Central memory CD4-positive, alpha-beta T cell (primary cell): Measurements from ENCODE around the gene BSDC1.
A peak's percentile ranks its signal among the peaks of the same experiment; 100 is the strongest.

Experiments
- DNase-seq: peaks from one replicate; pipeline ENCODE4 v3.0.0; 2022

The BSDC1 gene

DNA sequence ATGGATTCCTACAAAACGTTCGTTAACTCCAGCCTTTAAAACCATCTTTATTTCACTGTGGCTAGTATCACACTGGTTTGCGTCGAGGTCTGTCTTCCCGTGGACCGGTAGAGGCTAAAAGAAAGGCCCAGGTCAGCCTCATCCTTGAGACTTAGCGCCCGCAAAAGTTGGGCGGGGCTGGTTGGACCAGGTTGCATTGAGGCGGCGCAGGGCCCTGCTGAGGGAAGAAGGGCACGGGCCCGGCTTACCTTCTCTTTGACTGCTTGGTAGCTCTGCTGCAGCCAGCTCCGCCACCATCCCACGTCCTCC lies 455 bp downstream of the BSDC1 start:
- DNase-seq, result no peak

- DNase-seq, result no peak
Measured at GRCh38 chr1:32393136-32393535, 1.1 kb downstream of the BSDC1 start.

- no peak for DNase-seq
Measured at GRCh38 chr1:32392325-32392724, 1.9 kb downstream of the BSDC1 start.

DNA sequence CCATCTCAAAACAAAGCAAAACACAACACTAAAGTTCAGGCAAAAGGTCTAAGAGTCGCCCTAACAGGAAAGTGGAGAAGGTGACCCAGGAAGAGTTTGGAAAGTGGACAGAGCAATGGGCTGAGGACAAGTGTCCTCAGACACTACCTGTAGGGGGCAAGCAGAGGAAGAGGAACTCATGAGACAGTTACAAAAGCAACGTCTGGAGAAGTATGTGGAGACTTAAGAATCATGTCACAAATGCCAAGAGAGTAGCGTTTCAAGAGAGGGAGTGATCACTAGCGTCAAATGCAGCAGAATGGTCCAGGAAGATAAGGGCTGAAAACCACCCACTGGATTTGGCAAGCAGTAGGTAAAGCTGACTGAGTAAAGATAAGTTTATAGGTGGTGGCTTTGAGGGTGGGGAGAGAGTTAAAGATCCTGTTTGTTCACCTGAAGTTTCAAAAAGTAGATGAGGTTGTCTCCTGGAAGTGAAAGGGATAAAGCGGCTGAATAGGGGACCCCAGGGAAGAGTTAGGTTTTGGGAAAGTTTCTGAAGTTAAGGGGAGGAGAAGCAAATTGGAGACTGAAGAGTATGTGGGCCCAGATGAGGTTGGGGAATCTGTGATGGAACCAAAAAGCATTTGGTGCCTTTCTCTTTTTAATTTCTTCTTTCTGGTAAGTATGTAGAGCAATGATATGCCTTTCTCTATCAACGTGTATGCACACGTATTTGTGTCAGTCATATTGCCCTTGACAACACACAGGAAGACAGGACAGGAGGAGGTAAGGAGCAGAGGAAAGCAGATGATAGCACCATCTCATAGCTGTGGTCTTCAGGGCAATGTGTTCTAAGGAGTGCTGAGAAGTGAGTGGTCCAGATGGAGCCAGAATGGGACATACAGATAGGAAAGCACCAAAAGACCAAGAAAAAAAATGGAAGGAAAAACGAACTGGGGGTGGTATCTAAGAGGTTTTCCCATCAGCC lies 3.1 kb downstream of the BSDC1 start:
- DNase-seq, result no peak

DNA sequence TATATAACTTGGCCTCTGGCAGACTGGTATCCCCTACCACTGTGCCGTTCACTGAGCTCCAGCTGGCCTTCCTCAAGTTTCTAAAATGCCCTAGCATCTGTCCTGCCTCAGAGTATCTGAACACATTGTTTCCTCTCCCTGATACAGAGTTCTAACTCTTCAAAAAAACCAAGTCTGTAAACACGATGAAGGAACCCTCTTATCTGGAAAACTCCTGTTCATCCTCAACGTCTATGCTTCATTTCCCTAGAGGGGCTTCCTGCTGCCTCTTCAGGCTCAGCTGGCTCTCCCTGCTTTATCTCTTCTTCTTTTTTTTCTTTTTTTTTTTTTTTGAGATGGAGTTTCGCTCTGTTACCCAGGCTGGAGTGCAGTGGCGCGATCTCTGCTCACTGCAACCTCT lies 5.6 kb downstream of the BSDC1 start:
- DNase-seq, result no peak

GRCh38 chr1:32386676-32387392 lies 7.4 kb downstream of the BSDC1 start:
- no peak for DNase-seq

GRCh38 chr1:32380057-32380456 lies 14.2 kb downstream of the BSDC1 start:
- DNase-seq, result no peak

GRCh38 chr1:32377541-32378220 lies 16.6 kb downstream of the BSDC1 start:
- DNase-seq, result no peak

DNA sequence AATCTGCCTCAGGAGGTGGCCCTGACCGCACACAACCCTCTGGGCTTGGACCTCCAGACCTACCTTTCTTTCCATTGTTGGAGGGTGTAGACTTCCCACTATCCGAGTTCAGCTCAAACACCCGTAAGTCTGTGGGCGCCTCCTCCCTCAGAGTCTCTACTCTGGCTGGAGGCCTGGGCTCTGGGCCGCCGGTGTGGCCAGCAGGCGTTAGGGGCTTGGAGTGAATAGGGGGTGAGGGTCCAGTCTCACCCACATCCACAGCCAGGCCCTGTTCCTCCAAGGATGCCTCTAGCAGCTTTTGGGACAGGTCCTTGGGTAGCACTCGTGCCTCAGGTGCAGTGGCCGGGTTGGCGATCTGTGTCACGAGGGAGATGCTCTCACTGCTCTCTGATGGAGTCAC lies 18.0 kb downstream of the BSDC1 start:
- DNase-seq, result no peak

DNA sequence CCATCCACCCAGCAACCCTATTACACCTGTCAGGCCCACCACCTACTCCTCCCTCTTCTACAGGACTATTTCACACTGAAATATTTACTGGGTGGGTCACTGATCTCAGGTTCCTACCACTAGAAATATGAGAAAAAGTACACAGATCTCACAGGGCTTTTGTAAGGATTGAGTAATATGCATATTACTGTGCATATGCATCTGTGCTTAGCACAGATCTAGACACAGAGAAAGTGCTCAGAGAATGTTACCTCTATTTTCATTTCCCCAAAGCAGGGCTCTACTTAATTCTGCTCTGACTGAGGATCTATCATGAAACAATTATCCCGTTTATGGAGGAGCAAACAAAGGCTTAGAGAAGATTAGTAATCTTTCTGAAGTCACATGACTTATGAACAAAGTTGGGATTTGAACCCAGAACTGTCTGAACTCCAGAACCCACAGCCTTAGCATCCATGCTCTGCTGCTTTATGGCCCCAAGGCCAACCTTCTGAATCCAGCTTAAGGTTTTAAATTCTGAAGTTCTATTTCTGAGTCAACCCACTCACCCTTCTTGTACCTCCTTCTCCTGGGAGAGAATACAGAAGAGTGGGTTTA lies 20.1 kb downstream of the BSDC1 start:
- no peak for DNase-seq

DNA sequence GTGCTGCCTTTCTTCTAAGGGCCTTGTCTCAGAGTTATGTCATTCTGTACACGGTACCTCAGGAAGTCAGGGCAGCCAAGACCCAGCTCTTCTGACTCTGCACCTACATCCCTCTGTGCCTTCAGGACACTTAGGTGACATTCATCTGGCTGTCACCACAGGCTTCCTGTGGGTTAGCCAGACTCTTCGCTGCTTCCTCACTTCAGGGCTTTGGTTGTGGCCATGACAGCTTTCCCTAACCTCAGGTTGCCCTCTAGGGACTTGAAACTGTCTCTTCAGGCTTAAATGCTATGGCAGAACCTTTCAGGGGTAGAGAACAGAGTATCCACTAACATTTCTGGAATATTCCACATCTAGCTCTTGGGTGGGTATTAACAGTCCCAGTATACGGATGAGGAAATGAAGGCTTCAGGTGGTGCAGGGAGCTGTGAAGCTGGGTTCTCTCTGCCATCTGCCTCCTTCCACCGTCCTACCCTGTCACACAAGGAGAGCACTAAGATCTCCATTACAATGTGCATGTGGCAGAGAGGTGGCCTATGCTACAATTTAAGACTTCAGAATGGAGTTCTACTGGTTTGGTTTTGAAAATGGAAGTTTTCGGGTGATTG lies 22.0 kb downstream of the BSDC1 start:
- DNase-seq, result peak; percentile 79

DNA sequence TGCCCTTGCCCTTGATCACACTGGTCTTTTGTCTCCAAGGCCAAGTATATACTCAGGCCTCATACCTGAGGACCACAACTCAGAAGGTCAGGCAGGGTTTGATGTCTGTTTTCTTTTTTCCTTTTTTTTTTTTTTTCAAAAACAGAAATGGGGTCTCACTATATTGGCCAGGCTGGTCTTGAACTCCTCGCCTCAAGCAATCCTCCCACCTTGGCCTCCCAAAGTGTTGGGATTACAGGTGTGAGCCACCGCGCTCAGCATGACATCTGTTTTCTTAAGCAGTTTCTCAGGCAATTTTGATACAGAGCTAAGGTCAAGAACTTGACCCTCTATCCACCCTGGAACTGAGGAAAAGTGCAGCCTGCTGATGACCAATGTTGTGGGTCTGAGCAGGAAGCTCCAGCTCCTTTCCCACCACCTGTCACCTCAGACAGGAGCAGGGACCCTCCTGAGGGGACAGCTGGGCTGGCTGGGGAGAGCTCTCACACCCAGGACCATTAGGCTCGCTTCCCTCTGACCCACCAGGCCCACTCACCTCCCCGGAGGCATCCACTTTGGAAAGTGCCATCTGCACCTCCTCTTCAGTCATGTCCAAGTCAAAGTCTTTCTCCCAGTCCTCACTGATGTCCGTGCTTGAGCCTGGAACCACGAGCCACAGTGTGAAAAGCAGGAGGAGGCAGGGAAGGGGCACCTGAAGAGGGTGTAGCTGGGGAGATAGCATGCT lies 26.2 kb downstream of the BSDC1 start:
- no peak for DNase-seq

DNA sequence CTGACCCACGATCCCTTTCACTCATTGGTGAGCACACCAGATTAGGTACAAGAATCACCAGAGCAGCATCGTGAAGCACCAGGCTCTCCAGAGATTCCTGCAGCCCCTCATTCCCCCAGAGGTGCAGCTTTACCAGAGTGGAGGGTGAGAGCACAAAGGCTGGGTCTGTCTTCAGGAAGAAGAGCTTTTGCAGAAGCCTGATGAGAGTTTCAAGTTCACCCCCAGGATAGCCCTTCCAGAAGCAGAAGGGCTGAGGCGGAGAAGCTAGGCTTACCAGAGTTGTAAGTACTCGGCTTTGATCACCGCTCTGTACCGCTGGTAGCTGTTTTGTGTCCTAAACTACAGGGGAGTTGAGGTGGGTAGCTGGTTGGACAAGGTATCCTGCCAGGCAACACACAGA lies 28.8 kb downstream of the BSDC1 start:
- DNase-seq, result no peak

- DNase-seq, result no peak
Measured at GRCh38 chr1:32364836-32365235, 29.4 kb downstream of the BSDC1 start.

GRCh38 chr1:32363713-32364112 lies 30.5 kb downstream of the BSDC1 start:
- no peak for DNase-seq

DNA sequence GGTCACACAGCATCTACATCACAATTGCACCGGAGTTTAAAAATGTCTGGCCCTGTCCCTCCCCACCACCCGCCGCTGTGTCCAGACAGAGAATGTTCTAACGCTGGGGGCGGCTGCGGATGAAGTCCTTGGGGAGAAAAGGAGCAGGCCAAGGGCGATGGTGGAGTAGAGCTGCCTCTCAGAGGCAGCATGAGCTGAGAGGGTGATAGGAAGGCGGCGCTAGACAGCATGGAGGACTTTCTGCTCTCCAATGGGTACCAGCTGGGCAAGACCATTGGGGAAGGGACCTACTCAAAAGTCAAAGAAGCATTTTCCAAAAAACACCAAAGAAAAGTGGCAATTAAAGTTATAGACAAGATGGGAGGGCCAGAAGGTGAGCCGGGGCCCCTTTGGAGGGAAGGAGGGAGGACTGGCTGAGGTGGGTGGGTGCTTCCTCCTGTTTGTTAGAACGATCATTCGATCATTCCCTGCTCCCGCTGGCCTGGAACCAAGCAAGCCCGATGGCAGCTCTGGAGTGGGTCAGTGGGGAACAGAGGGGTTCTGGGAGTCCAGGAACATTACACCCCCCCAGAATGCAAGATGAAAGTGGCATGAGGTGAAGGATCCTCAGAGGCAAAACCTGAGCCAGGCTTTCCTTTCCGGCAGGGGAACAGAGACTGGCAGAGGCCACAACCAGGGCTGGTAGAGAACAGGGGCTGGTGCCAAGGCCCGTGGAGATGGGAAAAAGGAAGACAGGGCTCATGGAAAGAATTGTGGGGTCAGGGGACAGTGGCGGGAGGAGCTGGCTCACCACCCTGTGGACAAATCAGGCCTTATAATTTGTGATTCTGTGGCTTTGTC lies 31.5 kb downstream of the BSDC1 start, which contains the start of the genes FAM229A and TSSK3:
Gene FAM229A (minus strand): TSS at position 12 of the 840 bp plus-strand sequence. CDS start 394 bp downstream, outside the sequence.
Gene TSSK3 (plus strand): TSS at position 66 of the 840 bp plus-strand sequence. CDS start 163 bp downstream, at position 229.
- DNase-seq, result no peak

GRCh38 chr1:32361674-32362473 lies 32.4 kb downstream of the BSDC1 start:
- DNase-seq, result no peak

GRCh38 chr1:32361308-32361673 lies 33.0 kb downstream of the BSDC1 start:
- no peak for DNase-seq

GRCh38 chr1:32358435-32358834 lies 35.8 kb downstream of the BSDC1 start:
- no peak for DNase-seq

- no peak for DNase-seq
Measured at GRCh38 chr1:32357614-32358013, 36.6 kb downstream of the BSDC1 start.
